Measurements from ENCODE around the gene NPSR1.

Gene NPSR1

GRCh38 chr7:34723338-34723737 lies 65.3 kb downstream of the NPSR1 start:
- no peak for DNase-seq

GRCh38 chr7:34723866-34724490 lies 66.0 kb downstream of the NPSR1 start:
- no peak for DNase-seq

GRCh38 chr7:34726221-34726620 lies 68.2 kb downstream of the NPSR1 start:
- no peak for DNase-seq

- no peak for DNase-seq
Measured at GRCh38 chr7:34727464-34727995, 69.5 kb downstream of the NPSR1 start.

- DNase-seq, result no peak
Measured at GRCh38 chr7:34728156-34728555, 70.1 kb downstream of the NPSR1 start.

- DNase-seq, result no peak
Measured at GRCh38 chr7:34734771-34735170, 76.8 kb downstream of the NPSR1 start.

GRCh38 chr7:34735526-34735925 lies 77.5 kb downstream of the NPSR1 start:
- no peak for DNase-seq

- no peak for DNase-seq
Measured at GRCh38 chr7:34739651-34740300, 81.8 kb downstream of the NPSR1 start.

GRCh38 chr7:34740840-34741239 lies 82.8 kb downstream of the NPSR1 start:
- DNase-seq, result no peak

GRCh38 chr7:34747176-34747781 lies 89.3 kb downstream of the NPSR1 start:
- no peak for DNase-seq

- DNase-seq, result no peak
Measured at GRCh38 chr7:34747867-34748727, 90.1 kb downstream of the NPSR1 start.

- no peak for DNase-seq
Measured at GRCh38 chr7:34748728-34749089, 90.7 kb downstream of the NPSR1 start.

- DNase-seq, result no peak
Measured at GRCh38 chr7:34749446-34749845, 91.4 kb downstream of the NPSR1 start.

- no peak for DNase-seq
Measured at GRCh38 chr7:34750209-34750608, 92.2 kb downstream of the NPSR1 start.

GRCh38 chr7:34750636-34751035 lies 92.6 kb downstream of the NPSR1 start:
- DNase-seq, result no peak

- DNase-seq, result no peak
Measured at GRCh38 chr7:34751725-34752643, 94.0 kb downstream of the NPSR1 start.

- no peak for DNase-seq
Measured at GRCh38 chr7:34752929-34753328, 94.9 kb downstream of the NPSR1 start.

GRCh38 chr7:34755008-34755407 lies 97.0 kb downstream of the NPSR1 start:
- no peak for DNase-seq

- DNase-seq, result no peak
Measured at GRCh38 chr7:34756025-34756437, 98.0 kb downstream of the NPSR1 start.

- DNase-seq, result no peak
Measured at GRCh38 chr7:34756691-34757090, 98.7 kb downstream of the NPSR1 start.

- DNase-seq, result no peak
Measured at GRCh38 chr7:34757570-34758110, 99.6 kb downstream of the NPSR1 start.

GRCh38 chr7:34758111-34758601 lies 100.1 kb downstream of the NPSR1 start:
- DNase-seq, result no peak
